OCI-LY7 (cell line): ENCODE measurements around the gene TMEM115. TPM values are rescaled to one million over a fixed set of nuclear protein-coding genes. Genes with fewer than 3 reads are reported as not detected.

ENCODE experiments used
- BruUV-seq: library from RNA; stranded (reverse); fragments of 400-500 nt; replicated peaks from 2 replicates; lab custom pipeline; 2021; lab: Mats Ljungman, UMichigan
- CTCF ChIA-PET: fragments of 300-600 bp; sonication (Branson Sonifier 250); formaldehyde crosslinking; loops from one replicate; lab custom pipeline; 2022; ENCODE audit warnings: antibody characterized with exemption; ENCODE audit not compliant: unreplicated experiment; lab: Charles Lee
- POLR2A ChIA-PET: fragments of 300-600 bp; sonication (Branson Sonifier 250); formaldehyde crosslinking; loops from one replicate; lab custom pipeline; 2022; ENCODE audit warnings: antibody characterized with exemption; lab: Charles Lee
- DNase-seq: peaks from one replicate; pipeline ENCODE4 v3.0.0-alpha.2; 2015; ENCODE audit warnings: low spot score
- H2AFZ ChIP-seq: fragments of 200-600 bp; sonication (generic), shearing (Covaris generic); 2 replicates; pipeline ENCODE4 v1.6.1; 2014; ENCODE audit warnings: mild to moderate bottlenecking, antibody characterized with exemption, low read length, moderate library complexity
- H3K27ac ChIP-seq: fragments of 200-600 bp; sonication (generic); 2 replicates; pipeline ENCODE4 v1.5.1; 2014; ENCODE audit warnings: mixed run types, low read depth, mild to moderate bottlenecking, moderate library complexity, low read length, inconsistent platforms; ENCODE audit not compliant: poor library complexity, severe bottlenecking
- H3K36me3 ChIP-seq: fragments of 200-600 bp; sonication (generic); 2 replicates; pipeline ENCODE4 v1.6.1; 2014; ENCODE audit warnings: mild to moderate bottlenecking, antibody characterized with exemption, low read length, moderate library complexity, mixed read lengths; ENCODE audit not compliant: insufficient read depth
- H3K4me1 ChIP-seq: fragments of 200-600 bp; sonication (generic); 2 replicates; pipeline ENCODE4 v1.5.1; 2014; ENCODE audit warnings: mild to moderate bottlenecking, low read length; ENCODE audit not compliant: insufficient read depth, poor library complexity, severe bottlenecking
- H3K4me2 ChIP-seq: fragments of 200-600 bp; sonication (generic); 2 replicates; pipeline ENCODE4 v1.6.1; 2014; ENCODE audit warnings: mild to moderate bottlenecking, low read length
- H3K4me3 ChIP-seq: fragments of 200-600 bp; sonication (generic); 2 replicates; pipeline ENCODE4 v1.5.1; 2014; ENCODE audit warnings: mild to moderate bottlenecking, low read depth, low read length; ENCODE audit not compliant: poor library complexity, severe bottlenecking
- H3K79me2 ChIP-seq: fragments of 200-600 bp; sonication (generic); 2 replicates; pipeline ENCODE4 v1.6.1; 2016; ENCODE audit warnings: low read depth, mild to moderate bottlenecking, low read length, moderate library complexity, mixed read lengths; ENCODE audit not compliant: insufficient read depth
- H3K9me2 ChIP-seq: fragments of 200-600 bp; sonication (generic); 2 replicates; pipeline ENCODE4 v1.6.1; 2016; ENCODE audit warnings: mild to moderate bottlenecking, low read length, mixed read lengths; ENCODE audit not compliant: insufficient read depth
- H3K9me3 ChIP-seq: fragments of 200-600 bp; sonication (generic); 2 replicates; pipeline ENCODE4 v1.6.1; 2014; ENCODE audit warnings: mild to moderate bottlenecking, mixed run types, low read length, mixed read lengths
- H4K20me1 ChIP-seq: fragments of 200-600 bp; sonication (generic); 2 replicates; pipeline ENCODE4 v1.6.1; 2014; ENCODE audit warnings: mild to moderate bottlenecking, antibody characterized with exemption, low read length, moderate library complexity, mixed read lengths; ENCODE audit not compliant: insufficient read depth
- EZH2phosphoT487 ChIP-seq: fragments of 200-600 bp; sonication (generic); IDR thresholded peaks from 2 replicates; pipeline ENCODE4 v1.6.1; 2018; ENCODE audit warnings: low read depth, borderline replicate concordance, mild to moderate bottlenecking, mixed run types, antibody characterized with exemption, low read length, moderate library complexity, mixed read lengths
- intact Hi-C: fragments of 100-400 bp; cut with micrococcal nuclease; formaldehyde crosslinking; loops from one replicate; pipeline ENCODE4 v1.10.0; 2022; ENCODE audit not compliant: unreplicated experiment
- total RNA-seq, 2 experiments: library from RNA; depleted of rRNA in 1 of 2; stranded (reverse); fragments of >200 nt in 1 of 2; shearing (Covaris generic) in 1 of 2; gene quantifications; 2 replicates each; pipeline ENCODE4 v1.2.3, GENCODE V29; 2014 to 2022
- TF ChIP-seq, protein P1 (sequence below): fragments of 200-600 bp; sonication (generic); conservative IDR thresholded peaks from 2 replicates; pipeline ENCODE4 v1.5.1; 2014; ENCODE audit warnings: mild to moderate bottlenecking, antibody characterized with exemption, low read length, moderate library complexity, mixed read lengths

TMEM115 gene
- total RNA-seq, 2 experiments from 2014 or later = 16.2 to 18.9 TPM

DNA sequence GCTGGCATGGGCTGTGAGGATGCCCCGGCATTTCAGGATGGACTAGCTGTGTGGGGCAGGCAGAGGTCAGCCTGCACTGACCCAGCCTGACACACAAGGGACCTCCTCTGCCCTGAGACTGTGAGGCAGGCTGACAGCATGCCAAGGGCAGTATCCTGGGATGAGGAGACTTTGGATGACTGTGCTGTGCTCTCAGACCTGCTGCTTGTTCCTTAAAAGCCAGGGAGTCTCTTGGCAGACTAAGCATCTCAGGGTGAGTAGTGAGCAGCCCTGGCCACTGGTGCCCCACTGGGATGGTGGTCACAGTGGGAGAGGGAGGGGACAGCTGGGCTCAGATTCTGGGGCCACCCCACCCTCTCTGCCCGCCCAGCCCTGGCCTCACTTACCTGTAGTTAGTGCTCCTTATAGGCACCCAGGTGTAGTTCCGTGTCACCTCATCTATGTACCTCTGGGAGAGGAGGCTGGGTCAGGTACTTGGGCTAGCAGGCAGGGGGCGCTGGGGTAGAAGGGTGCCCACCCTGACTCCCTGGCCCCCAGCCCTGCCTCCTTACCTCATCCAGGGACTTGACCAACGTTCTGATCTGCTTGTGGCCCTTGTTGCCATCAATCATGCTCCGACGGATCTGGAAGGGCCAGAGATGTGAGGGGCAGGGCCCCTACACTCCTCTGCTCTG lies 16.1 kb upstream of the TMEM115 start:
- ChIA-PET CTCF (no interaction called here), POLR2A (no interaction called here)
- H3K4me3 ChIP-seq = no peak overlapping the region
- no peaks in the 10 kb centered on the region for H3K79me2 ChIP-seq
- peak; percentile 24 for DNase-seq
- intact Hi-C loops = no loop called here
- TF ChIP-seq, protein P1, sequence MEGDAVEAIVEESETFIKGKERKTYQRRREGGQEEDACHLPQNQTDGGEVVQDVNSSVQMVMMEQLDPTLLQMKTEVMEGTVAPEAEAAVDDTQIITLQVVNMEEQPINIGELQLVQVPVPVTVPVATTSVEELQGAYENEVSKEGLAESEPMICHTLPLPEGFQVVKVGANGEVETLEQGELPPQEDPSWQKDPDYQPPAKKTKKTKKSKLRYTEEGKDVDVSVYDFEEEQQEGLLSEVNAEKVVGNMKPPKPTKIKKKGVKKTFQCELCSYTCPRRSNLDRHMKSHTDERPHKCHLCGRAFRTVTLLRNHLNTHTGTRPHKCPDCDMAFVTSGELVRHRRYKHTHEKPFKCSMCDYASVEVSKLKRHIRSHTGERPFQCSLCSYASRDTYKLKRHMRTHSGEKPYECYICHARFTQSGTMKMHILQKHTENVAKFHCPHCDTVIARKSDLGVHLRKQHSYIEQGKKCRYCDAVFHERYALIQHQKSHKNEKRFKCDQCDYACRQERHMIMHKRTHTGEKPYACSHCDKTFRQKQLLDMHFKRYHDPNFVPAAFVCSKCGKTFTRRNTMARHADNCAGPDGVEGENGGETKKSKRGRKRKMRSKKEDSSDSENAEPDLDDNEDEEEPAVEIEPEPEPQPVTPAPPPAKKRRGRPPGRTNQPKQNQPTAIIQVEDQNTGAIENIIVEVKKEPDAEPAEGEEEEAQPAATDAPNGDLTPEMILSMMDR = peak; percentile 58
- TF ChIP-seq EZH2phosphoT487 = no peak
- H3K4me2 ChIP-seq = no peak overlapping the region
- H4K20me1 ChIP-seq = no peaks in the 10 kb centered on the region
- no TSS peak for BruUV-seq
- no peaks in the 10 kb centered on the region for H3K9me3 ChIP-seq
- H2AFZ ChIP-seq = no peak overlapping the region
- no peaks in the 10 kb centered on the region for H3K4me1 ChIP-seq
- no peak overlapping the region for H3K27ac ChIP-seq
- no peaks in the 10 kb centered on the region for H3K36me3 ChIP-seq
- H3K9me2 ChIP-seq = no peaks in the 10 kb centered on the region

DNA sequence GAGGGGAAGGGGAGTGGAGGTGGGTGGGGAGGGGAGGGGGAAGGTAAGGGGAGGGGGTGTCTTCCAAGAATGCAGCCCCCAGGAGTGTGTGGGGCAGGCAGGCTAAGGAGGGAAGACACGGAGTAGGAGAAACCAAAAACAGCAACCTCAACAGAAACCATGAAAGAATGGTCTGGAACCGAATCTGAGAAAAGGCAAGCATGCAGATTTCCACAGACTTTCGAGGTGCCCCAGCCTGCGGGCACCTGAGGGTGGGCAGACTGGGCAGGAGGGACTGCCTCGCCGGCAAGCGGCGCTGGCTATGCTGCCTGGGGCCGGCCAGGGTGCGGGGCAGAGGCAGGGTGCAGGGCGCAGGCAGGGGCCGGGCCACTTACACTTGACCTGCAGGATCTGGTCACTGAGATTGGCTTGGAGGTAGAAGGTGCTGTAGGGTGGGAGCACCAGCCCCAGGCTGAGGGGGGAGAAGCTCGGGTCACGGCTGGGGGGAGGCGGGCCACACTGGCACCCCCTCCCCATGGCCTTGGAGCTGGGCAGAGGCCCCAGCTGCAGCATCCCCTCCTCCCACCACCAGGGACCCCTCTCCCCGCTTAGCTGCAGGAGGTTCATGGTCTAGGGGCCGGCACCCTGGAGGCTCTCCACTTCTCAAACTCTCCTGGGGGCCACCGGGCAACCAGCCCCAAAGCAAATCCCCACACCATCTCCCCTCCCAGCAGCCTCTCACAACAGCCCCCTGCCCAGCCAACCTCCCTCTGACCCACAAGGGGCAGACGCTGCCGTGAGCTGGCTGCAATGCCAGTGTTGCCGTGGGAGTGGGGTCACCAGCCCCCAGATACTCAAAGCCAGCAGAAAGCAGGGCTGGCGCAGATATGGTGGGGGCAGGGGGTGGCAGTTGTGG lies 15.3 kb upstream of the TMEM115 start:
- Histone ChIP-seq H3K4me3 (no peak overlapping the region), H2AFZ (no peak overlapping the region), H3K36me3 (no peaks in the 10 kb centered on the region), H3K4me2 (no peak overlapping the region), H3K9me3 (no peaks in the 10 kb centered on the region), H4K20me1 (no peaks in the 10 kb centered on the region), H3K27ac (no peak overlapping the region), H3K4me1 (no peaks in the 10 kb centered on the region), H3K79me2 (no peaks in the 10 kb centered on the region), H3K9me2 (no peaks in the 10 kb centered on the region)
- TF ChIP-seq EZH2phosphoT487 = no peak
- TF ChIP-seq, protein P1 = no peak
- no TSS peak for BruUV-seq
- DNase-seq = no peak
- intact Hi-C loops = no loop called here
- ChIA-PET POLR2A (no interaction called here), CTCF (no interaction called here)
